PFSK-1 (cell line): ENCODE measurements around the gene ABCG8.

Experiments used
- POLR2AphosphoS5 ChIP-seq: IDR thresholded peaks from 2 replicates; pipeline ENCODE4 v1.6.1; 2012; ENCODE audit warnings: low read depth, mild to moderate bottlenecking, control low read depth, low read length, moderate library complexity
- SIN3A ChIP-seq: IDR thresholded peaks from 2 replicates; pipeline ENCODE4 v1.6.1; 2012; ENCODE audit warnings: mild to moderate bottlenecking, low read length, moderate library complexity, borderline replicate concordance; ENCODE audit not compliant: insufficient read depth

Gene ABCG8

DNA sequence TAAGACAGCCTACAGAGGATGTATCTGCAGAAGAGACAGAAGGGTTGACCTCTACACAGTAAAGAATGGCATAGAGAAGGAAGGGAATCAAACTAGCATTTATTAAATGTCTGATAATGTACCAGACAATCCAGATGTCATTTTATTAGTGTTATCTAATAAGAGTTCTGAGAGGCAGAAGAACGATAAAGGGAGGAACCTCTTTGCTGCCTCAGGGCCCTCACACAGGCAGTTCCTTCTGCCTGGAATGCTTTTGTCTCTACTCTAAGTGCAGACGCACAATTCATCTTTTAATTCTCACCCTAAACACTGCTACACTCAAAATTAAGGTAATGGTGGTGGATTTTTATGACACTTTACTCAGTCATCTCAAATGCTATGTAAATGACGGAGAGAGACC is 92.5 kb downstream of the ABCG8 start:
- TF ChIP-seq POLR2AphosphoS5 (no peak), SIN3A (no peak)
